H9 (cell line): ENCODE measurements around the gene APOL4. TPM values are rescaled to one million over a fixed set of nuclear protein-coding genes. Genes with fewer than 3 reads are reported as not detected.

Source experiments
- DNase-seq: peaks from one replicate; pipeline ENCODE4 v3.0.0-alpha.2; 2017
- H2AFZ ChIP-seq: one replicate; pipeline ENCODE4 v1.6.1; 2013; ENCODE audit warnings: mild to moderate bottlenecking, low read length, control low read depth, moderate library complexity
- H2AK5ac ChIP-seq: 2 replicates; pipeline ENCODE4 v1.6.1; 2013; ENCODE audit warnings: low read length, control low read depth, mixed read lengths; ENCODE audit not compliant: insufficient read length
- H2BK120ac ChIP-seq: one replicate; pipeline ENCODE4 v1.6.1; 2013; ENCODE audit warnings: low read depth, mild to moderate bottlenecking, low read length, control low read depth, inconsistent platforms; ENCODE audit not compliant: poor library complexity, severe bottlenecking
- H2BK12ac ChIP-seq: 2 replicates; pipeline ENCODE4 v1.6.1; 2013; ENCODE audit warnings: low read length, control low read depth, mixed read lengths, low read depth; ENCODE audit not compliant: insufficient read length
- H2BK15ac ChIP-seq: 2 replicates; pipeline ENCODE4 v1.6.1; 2013; ENCODE audit warnings: low read depth, low read length, control low read depth
- H2BK20ac ChIP-seq: one replicate; pipeline ENCODE4 v1.6.1; 2013; ENCODE audit warnings: low read depth, mild to moderate bottlenecking, low read length, control low read depth, inconsistent platforms; ENCODE audit not compliant: poor library complexity, severe bottlenecking
- H2BK5ac ChIP-seq: 2 replicates; pipeline ENCODE4 v1.6.1; 2013; ENCODE audit warnings: low read length, control low read depth, mixed read lengths; ENCODE audit not compliant: insufficient read length
- H3K14ac ChIP-seq: 2 replicates; pipeline ENCODE4 v1.6.1; 2013; ENCODE audit warnings: low read length, control low read depth; ENCODE audit not compliant: insufficient read depth
- H3K18ac ChIP-seq: 2 replicates; pipeline ENCODE4 v1.6.1; 2013; ENCODE audit warnings: low read depth, mild to moderate bottlenecking, mixed read lengths, low read length, control low read depth; ENCODE audit not compliant: insufficient read length
- H3K23ac ChIP-seq: 2 replicates; pipeline ENCODE4 v1.6.1; 2013; ENCODE audit warnings: low read length, control low read depth, mixed read lengths, low read depth; ENCODE audit not compliant: insufficient read length
- H3K23me2 ChIP-seq: 2 replicates; pipeline ENCODE4 v1.6.1; 2013; ENCODE audit warnings: low read depth, mild to moderate bottlenecking, mixed read lengths, low read length, control low read depth; ENCODE audit not compliant: insufficient read length, poor library complexity, severe bottlenecking
- H3K27ac ChIP-seq: 2 replicates; pipeline ENCODE4 v1.5.1; 2013; ENCODE audit warnings: low read length, control low read depth, mixed read lengths, low read depth; ENCODE audit not compliant: insufficient read length
- H3K27me3 ChIP-seq: 2 replicates; pipeline ENCODE4 v1.6.1; 2013; ENCODE audit warnings: low read length, control low read depth, inconsistent platforms; ENCODE audit not compliant: insufficient read depth
- H3K4ac ChIP-seq: 2 replicates; pipeline ENCODE4 v1.6.1; 2013; ENCODE audit warnings: low read depth, mild to moderate bottlenecking, control low read depth, inconsistent platforms, low read length, moderate library complexity
- H3K4me1 ChIP-seq: 2 replicates; pipeline ENCODE4 v1.6.1; 2013; ENCODE audit warnings: low read length, control low read depth, inconsistent platforms; ENCODE audit not compliant: insufficient read depth
- H3K4me2 ChIP-seq: 2 replicates; pipeline ENCODE4 v1.6.1; 2013; ENCODE audit warnings: low read length, control low read depth, mixed read lengths; ENCODE audit not compliant: insufficient read length, insufficient read depth
- H3K56ac ChIP-seq: 2 replicates; pipeline ENCODE4 v1.6.1; 2013; ENCODE audit warnings: low read depth, mild to moderate bottlenecking, mixed read lengths, low read length, control low read depth; ENCODE audit not compliant: insufficient read length
- H3K79me1 ChIP-seq: 2 replicates; pipeline ENCODE4 v1.6.1; 2013; ENCODE audit warnings: low read depth, mild to moderate bottlenecking, moderate library complexity, low read length, control low read depth, inconsistent platforms; ENCODE audit not compliant: insufficient read depth, poor library complexity, severe bottlenecking
- H3K79me2 ChIP-seq: 2 replicates; pipeline ENCODE4 v1.6.1; 2013; ENCODE audit warnings: low read length, control low read depth, inconsistent platforms; ENCODE audit not compliant: insufficient read depth
- H3K9ac ChIP-seq: 2 replicates; pipeline ENCODE4 v1.6.1; 2013; ENCODE audit warnings: low read length, control low read depth, mixed read lengths; ENCODE audit not compliant: insufficient read length; ENCODE audit errors: extremely low read depth
- H3K9me3 ChIP-seq: one replicate; pipeline ENCODE4 v1.6.1; 2013; ENCODE audit warnings: low read depth, low read length, inconsistent platforms; ENCODE audit not compliant: control insufficient read depth
- H3T11ph ChIP-seq: one replicate; pipeline ENCODE4 v1.6.1; 2013; ENCODE audit warnings: mild to moderate bottlenecking, low read length, control low read depth, inconsistent platforms
- H4K20me1 ChIP-seq: one replicate; pipeline ENCODE4 v1.6.1; 2013; ENCODE audit not compliant: control insufficient read depth, insufficient read length, insufficient read depth
- H4K5ac ChIP-seq: 2 replicates; pipeline ENCODE4 v1.6.1; 2013; ENCODE audit warnings: low read depth, mild to moderate bottlenecking, mixed read lengths, low read length, control low read depth; ENCODE audit not compliant: insufficient read length
- H4K8ac ChIP-seq: replicated peaks from 2 replicates; pipeline ENCODE4 v1.6.1; 2013; ENCODE audit warnings: low read length, control low read depth, mixed read lengths, low read depth; ENCODE audit not compliant: insufficient read length
- H4K91ac ChIP-seq: 2 replicates; pipeline ENCODE4 v1.6.1; 2013; ENCODE audit warnings: low read depth, mild to moderate bottlenecking, moderate library complexity, mixed read lengths, low read length, control low read depth; ENCODE audit not compliant: insufficient read length
- H3K27ac Mint-ChIP-seq, 3 experiments: 2 replicates in 2 of 3; 3 replicates in 1 of 3; pipeline ENCODE4 v1.8.0; 2020 to 2021; ENCODE audit warnings: mixed read lengths in 3 of 3, mild to moderate bottlenecking in 1 of 3, moderate library complexity in 1 of 3
- H3K27me3 Mint-ChIP-seq: 2 replicates; pipeline ENCODE4 v1.8.0; 2021; ENCODE audit warnings: low read depth, mild to moderate bottlenecking, moderate library complexity, mixed read lengths
- H3K36me3 Mint-ChIP-seq, 3 experiments: 2 replicates in 2 of 3; 3 replicates in 1 of 3; pipeline ENCODE4 v1.8.0; 2020 to 2021; ENCODE audit warnings: low read depth in 3 of 3, mixed read lengths in 3 of 3; ENCODE audit not compliant: insufficient read depth in 1 of 3
- H3K4me1 Mint-ChIP-seq, 2 experiments: 2 replicates each; pipeline ENCODE4 v1.8.0; 2020; ENCODE audit warnings: mixed read lengths in 2 of 2
- H3K4me3 Mint-ChIP-seq, 2 experiments: 2 replicates in 1 of 2; 3 replicates in 1 of 2; pipeline ENCODE4 v1.8.0; 2020 to 2021; ENCODE audit warnings: mild to moderate bottlenecking in 2 of 2, mixed read lengths in 2 of 2, moderate library complexity in 1 of 2
- H3K9me3 Mint-ChIP-seq, 2 experiments: 2 replicates in 1 of 2; 3 replicates in 1 of 2; pipeline ENCODE4 v1.8.0; 2020; ENCODE audit warnings: mild to moderate bottlenecking in 2 of 2, mixed read lengths in 2 of 2, moderate library complexity in 1 of 2
- CTCF ChIP-seq: fragments of 200-600 bp; sonication (generic); conservative IDR thresholded peaks from 3 replicates; pipeline ENCODE4 v1.8.0; 2021; ENCODE audit warnings: antibody characterized with exemption, mild to moderate bottlenecking
- WGBS: extraction: QIAGEN DNeasy Blood & Tissue Kit; methylation state at CpG from one replicate; pipeline ENCODE4 v1.1.7; 2013; ENCODE audit warnings: missing lambda C conversion rate, low lambda C conversion rate, mixed read lengths; ENCODE audit not compliant: insufficient read length; ENCODE audit errors: extremely low coverage; 5-methylcytosine and 5-hydroxymethylcytosine counted together
- total RNA-seq: library from RNA; stranded (reverse); gene quantifications from 2 replicates; pipeline ENCODE4 v1.2.1, GENCODE V29; 2021

The APOL4 gene
- total RNA-seq, 1 experiment from 2014 or later: not detected

GRCh38 chr22:36192542-36192941 is 9.1 kb downstream of the APOL4 start:
- peaks cover 54 to 58% of the 10 kb centered on the region in 2 experiments for H3K4me1 Mint-ChIP-seq
- Histone ChIP-seq H2AFZ (no peak overlapping the region), H2BK20ac (no peak overlapping the region), H4K91ac (no peak overlapping the region), H3K23me2 (no peaks in the 10 kb centered on the region), H3K4ac (no peak overlapping the region), H3K79me1 (no peaks in the 10 kb centered on the region), H3K4me2 (no peak overlapping the region), H3K79me2 (no peaks in the 10 kb centered on the region), H3K23ac (no peak overlapping the region), H4K5ac (no peak overlapping the region), H3K18ac (no peak overlapping the region), H3K27ac (no peak overlapping the region), H2BK12ac (no peak overlapping the region), H2BK120ac (no peak overlapping the region), H3K56ac (no peak overlapping the region), H2BK15ac (no peak overlapping the region), H3K9ac (no peak overlapping the region), H3K9me3 (no peaks in the 10 kb centered on the region), H3K14ac (no peak overlapping the region), H4K20me1 (no peaks in the 10 kb centered on the region), H4K8ac (no peak overlapping the region), H3K27me3 (no peaks in the 10 kb centered on the region), H3K4me1 (peaks cover 2% of the 10 kb centered on the region; the same call in 1 of the 2 replicates), H2AK5ac (no peak overlapping the region), H3T11ph (no peak overlapping the region), H2BK5ac (no peak overlapping the region)
- H3K36me3 Mint-ChIP-seq: peaks cover 2 to 8% (median 5%) of the 10 kb centered on the region in 3 experiments; a peak in 4 of 7 replicates
- H3K9me3 Mint-ChIP-seq: peaks cover 5 to 6% of the 10 kb centered on the region in 2 experiments; a peak in 4 of 5 replicates
- H3K27ac Mint-ChIP-seq: no peak overlapping the region
- no peak for DNase-seq
- TF ChIP-seq CTCF: no peak
- no peak overlapping the region for H3K4me3 Mint-ChIP-seq
- peaks cover 5% of the 10 kb centered on the region; the same call in 1 of the 2 replicates for H3K27me3 Mint-ChIP-seq
- no CpG with 5 or more reads among the region's 4 CpGs for WGBS
